AG10803 (cell line): ENCODE measurements around the gene CTIF.

ENCODE experiments used
- DNase-seq: peaks from one replicate; pipeline ENCODE4 v3.0.0; 2010; ENCODE audit warnings: low read depth
- H3K4me3 ChIP-seq: 2 replicates; pipeline ENCODE4 v1.5.1; 2011; ENCODE audit warnings: mild to moderate bottlenecking, low read length, control low read depth
- CTCF ChIP-seq: conservative IDR thresholded peaks from 2 replicates; pipeline ENCODE4 v1.5.1; 2011; ENCODE audit warnings: mild to moderate bottlenecking, low read length, control low read depth, inconsistent platforms

The CTIF gene

DNA sequence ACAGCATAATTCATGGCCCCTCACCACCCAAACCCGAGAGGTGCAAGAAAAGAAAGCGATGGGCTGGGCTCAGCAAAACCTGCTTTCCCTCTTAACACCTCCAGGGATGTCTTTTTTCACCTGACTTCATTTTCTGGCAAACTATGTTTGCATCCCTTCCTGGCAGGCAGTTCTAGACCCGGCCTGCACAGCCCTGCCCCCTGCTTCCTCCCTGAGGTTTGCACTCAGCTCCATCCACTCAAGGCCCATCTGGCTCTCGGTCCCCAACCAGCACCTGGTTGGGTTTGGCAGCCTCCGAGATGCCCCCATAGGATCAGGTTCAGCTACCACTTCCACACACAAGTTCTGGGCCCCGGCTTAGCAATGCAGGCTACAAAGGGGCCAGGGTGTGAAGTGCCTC, 226.2 kb downstream of the CTIF start:
- DNase-seq: no peak
- no peak overlapping the region for H3K4me3 ChIP-seq
- no peak for TF ChIP-seq CTCF

DNA sequence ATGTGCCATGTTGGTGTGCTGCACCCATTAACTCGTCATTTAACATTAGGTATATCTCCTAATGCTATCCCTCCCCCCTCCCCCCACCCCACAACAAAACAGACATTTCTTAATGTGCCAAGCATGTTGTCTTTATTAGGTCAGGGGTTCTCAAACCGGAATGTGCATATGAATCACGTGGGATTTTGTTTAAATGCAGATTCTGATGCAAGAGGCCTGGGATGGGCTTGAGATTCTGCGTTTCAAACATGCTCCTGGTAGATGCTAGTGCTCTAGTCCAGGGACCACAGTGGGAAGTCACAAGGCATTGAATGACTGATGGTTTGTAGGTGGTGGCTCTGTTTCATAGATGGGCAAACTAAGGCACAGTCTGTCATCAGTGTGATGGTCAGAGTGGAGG, 227.2 kb downstream of the CTIF start:
- DNase-seq: peak; percentile 34
- TF ChIP-seq CTCF: no peak
- H3K4me3 ChIP-seq: no peak overlapping the region

- no peak for TF ChIP-seq CTCF
- no peak for DNase-seq
- H3K4me3 ChIP-seq: no peak overlapping the region
These were observed 227.7 kb downstream of the CTIF start for GRCh38 chr18:48766487-48766886.

DNA sequence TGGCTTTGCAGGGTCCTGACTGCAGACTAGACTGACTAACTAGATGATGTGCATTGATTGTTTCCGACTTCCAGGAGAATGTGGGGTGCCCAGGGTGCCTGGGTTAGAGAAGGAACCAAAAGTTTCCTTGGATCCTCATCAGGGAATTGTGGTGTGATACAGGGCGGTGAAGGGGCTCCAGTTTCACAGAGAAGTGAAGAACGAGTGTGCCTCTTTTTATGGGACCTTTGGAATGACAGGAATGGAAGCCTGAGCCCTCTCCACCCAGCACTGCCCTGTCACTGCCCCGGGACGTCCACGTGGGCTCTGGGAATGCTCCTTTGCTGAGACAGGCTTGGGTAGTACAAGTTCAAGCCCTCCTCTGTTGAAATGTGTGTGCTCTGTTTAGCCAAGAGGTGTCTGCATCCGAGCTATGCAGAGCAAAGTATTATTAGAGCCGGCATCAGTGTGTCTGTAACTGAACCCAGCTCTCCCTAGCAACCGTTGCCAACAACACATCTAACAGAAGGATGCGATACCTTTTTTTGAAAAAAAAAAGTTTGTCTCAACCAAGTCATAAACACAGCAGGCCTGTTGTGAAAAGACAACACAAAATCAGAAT, 228.4 kb downstream of the CTIF start:
- peak; percentile 60 for DNase-seq
- no peak overlapping the region for H3K4me3 ChIP-seq
- no peak for TF ChIP-seq CTCF

DNA sequence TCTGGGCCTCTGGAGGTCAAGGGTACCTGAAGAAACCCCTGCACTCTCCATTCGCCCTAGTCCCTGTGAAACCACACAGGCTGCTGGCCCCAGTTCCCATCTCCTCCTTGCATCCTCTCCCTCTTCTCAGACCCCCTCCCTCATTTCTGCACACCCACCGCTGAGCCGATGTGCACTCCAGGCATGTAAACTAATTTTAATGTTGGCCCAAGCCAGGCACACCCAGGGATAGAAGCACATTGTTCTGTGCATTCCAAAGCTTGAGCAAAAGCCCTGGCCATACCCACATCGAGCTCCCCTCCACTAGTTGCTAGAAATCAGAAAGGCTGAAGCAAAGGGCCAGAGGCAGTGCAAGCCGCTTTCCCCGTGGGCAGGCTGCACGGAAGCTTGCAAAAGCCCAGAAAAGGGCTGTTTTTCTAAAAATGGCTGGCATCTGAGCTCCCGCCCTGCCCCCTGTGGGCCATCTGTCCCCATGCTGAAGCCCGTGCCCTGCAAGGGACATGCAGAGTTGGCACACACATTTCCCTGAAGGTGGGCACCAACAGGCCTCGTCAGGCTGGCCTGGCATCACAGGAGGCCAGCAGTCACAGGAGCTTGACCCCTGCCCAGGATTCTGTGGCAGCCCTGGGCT, 230.3 kb downstream of the CTIF start:
- no peak for TF ChIP-seq CTCF
- DNase-seq: no peak
- H3K4me3 ChIP-seq: no peak overlapping the region

GRCh38 chr18:48770243-48770642, 231.4 kb downstream of the CTIF start:
- no peak for DNase-seq
- no peak overlapping the region for H3K4me3 ChIP-seq
- TF ChIP-seq CTCF: no peak

DNA sequence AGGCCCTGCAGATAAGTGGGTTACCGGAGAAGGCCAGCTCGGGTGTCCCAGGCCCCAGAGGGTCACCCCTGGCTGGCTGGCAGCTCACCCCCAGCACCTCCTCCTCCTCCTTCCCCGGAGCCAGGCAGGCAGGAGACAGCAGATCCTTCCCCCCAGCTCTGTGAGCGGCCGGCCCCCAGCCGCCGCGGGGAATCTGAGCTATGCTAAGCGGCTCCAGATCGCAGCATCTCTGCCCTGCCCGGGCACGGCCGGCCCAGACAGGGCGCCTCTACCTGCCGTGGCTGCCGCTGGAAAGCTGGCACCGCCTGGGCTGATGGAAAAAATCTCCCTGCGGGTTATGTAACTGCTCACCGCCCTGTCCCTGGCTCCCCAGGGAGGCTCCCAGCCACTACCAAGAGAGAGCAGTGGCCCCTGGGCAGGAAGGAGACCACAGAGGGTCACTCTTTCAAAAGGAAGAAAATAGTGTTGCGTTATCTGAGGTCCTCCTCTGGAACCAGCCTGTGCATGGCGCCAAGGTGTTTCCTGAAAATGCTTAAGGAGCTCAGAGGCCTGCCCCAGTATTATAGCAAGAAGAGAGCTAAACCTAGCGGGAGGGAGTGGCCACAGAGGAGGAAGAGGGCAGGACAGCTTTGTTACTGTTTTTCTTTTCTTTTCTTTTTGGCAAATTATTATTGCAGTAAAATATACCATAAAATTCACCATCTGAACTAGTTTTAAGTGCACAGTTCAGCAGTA, 233.0 kb downstream of the CTIF start:
- DNase-seq: no peak
- no peak for TF ChIP-seq CTCF
- H3K4me3 ChIP-seq: no peak overlapping the region
